ENCODE measurements around the gene MRPS33. TPM values are rescaled to one million over a fixed set of nuclear protein-coding genes. Genes with fewer than 3 reads are reported as not detected.

The MRPS33 gene
- total and polyA plus RNA-seq, 2 of the 8 experiments (the other 6 are each of a cell fraction or from before 2014, with no cell fraction given) = 22.9 to 62.6 TPM

- no peak overlapping the region for H3K23ac ChIP-seq (ENCODE audit: insufficient read length)
- H4K91ac ChIP-seq (replicated peaks; ENCODE audit: insufficient read length, low read length) = no peak overlapping the region
- no peak for DNase-seq (ENCODE audit: low read depth in 1 of 2, low spot score in 2 of 2)
- ChIA-PET CTCF (ENCODE audit: partially characterized antibody) (interaction anchor here (0.6 to 3.2 kb wide), 6 partner anchors 10 to 332 kb away, joined by 3 to 12 read pairs (median 6); no protein-coding TSS in a partner anchor), POLR2A (ENCODE audit: partially characterized antibody) (interaction anchor here (2.1 to 3.0 kb wide), 2 partner anchors 11 to 16 kb away, joined by 5 to 9 read pairs; no protein-coding TSS in a partner anchor)
- no peak overlapping the region for H3K4me3 ChIP-seq (ENCODE audit: extremely low read depth in 1 of 4, insufficient read depth in 2 of 4, low read depth in 3 of 4, low read length in 4 of 4)
- H3K4me2 ChIP-seq (ENCODE audit: insufficient read depth in 1 of 2, low read depth in 2 of 2, low read length in 2 of 2) = no peak overlapping the region
- H3K23me2 ChIP-seq (ENCODE audit: low read depth, low read length) = no peaks in the 10 kb centered on the region
- no peaks in the 10 kb centered on the region; a peak in 1 of 7 replicates for H3K4me1 ChIP-seq (replicated peaks in 1 of 4; ENCODE audit: control insufficient read depth in 3 of 4, insufficient read depth in 4 of 4, low read length in 3 of 4)
- H3K27me3 ChIP-seq (replicated peaks in 1 of 4; ENCODE audit: control insufficient read depth in 3 of 4, extremely low read depth in 1 of 4, insufficient read depth in 3 of 4, low read length in 3 of 4) = no peaks in the 10 kb centered on the region
- H2BK12ac ChIP-seq (ENCODE audit: low read depth, low read length) = no peak overlapping the region
- H4K8ac ChIP-seq (ENCODE audit: extremely low read depth, insufficient read depth, low read length) = no peak overlapping the region
- no peaks in the 10 kb centered on the region for H3K9me3 ChIP-seq (ENCODE audit: insufficient read depth in 2 of 2, low read depth in 1 of 2, low read length in 1 of 2)
- no peak overlapping the region for H2BK15ac ChIP-seq (ENCODE audit: low read length)
- H2AK5ac ChIP-seq (ENCODE audit: low read depth, low read length) = no peak overlapping the region
- H3K9ac ChIP-seq (replicated peaks in 1 of 4; ENCODE audit: extremely low read depth in 1 of 4, low read depth in 3 of 4, low read length in 3 of 4) = no peak overlapping the region
- peaks cover 0 to 16% of the 10 kb centered on the region in 2 experiments; a peak in 3 of 4 replicates for H3K79me2 ChIP-seq (ENCODE audit: control insufficient read depth in 1 of 2, insufficient read depth in 2 of 2, low read length in 2 of 2)
- H2BK120ac ChIP-seq (replicated peaks; ENCODE audit: low read depth, low read length) = no peak overlapping the region
- FAIRE-seq = no peak
- no peak overlapping the region for H3K4ac ChIP-seq (replicated peaks; ENCODE audit: insufficient read length, low read depth, low read length)
- no peak overlapping the region for H3K14ac ChIP-seq (ENCODE audit: insufficient read length)
- no peaks in the 10 kb centered on the region; the same call in 1 of the 2 replicates for H3K79me1 ChIP-seq (ENCODE audit: low read depth, low read length)
- H2BK5ac ChIP-seq (ENCODE audit: low read depth, low read length) = no peak overlapping the region
- no peaks in the 10 kb centered on the region for H3K36me3 ChIP-seq (ENCODE audit: control insufficient read depth in 2 of 4, insufficient read depth in 4 of 4, low read length in 3 of 4)
- no peak overlapping the region for H3K27ac ChIP-seq (ENCODE audit: low read depth, low read length)
- peaks cover 0 to 1% of the 10 kb centered on the region in 2 experiments for H4K20me1 ChIP-seq (replicated peaks in 1 of 2; ENCODE audit: control insufficient read depth in 1 of 2, insufficient read depth in 2 of 2, low read length in 2 of 2)
- H4K5ac ChIP-seq (ENCODE audit: insufficient read length, low read depth, low read length) = no peak overlapping the region
- no peak overlapping the region for H2BK20ac ChIP-seq (ENCODE audit: low read length)
- H3K18ac ChIP-seq (ENCODE audit: extremely low read depth, low read length) = no peak overlapping the region
- no peak overlapping the region for H2AFZ ChIP-seq (ENCODE audit: low read length)
- no peak overlapping the region for H3K56ac ChIP-seq (replicated peaks; ENCODE audit: insufficient read length, low read depth, low read length)
- TF ChIP-seq ZNF274 (IDR thresholded peaks at IDR 0.05; ENCODE audit: borderline replicate concordance, extremely low read depth, low read length) (no peak), RBBP5 (IDR thresholded peaks at IDR 0.05; ENCODE audit: borderline replicate concordance, low read depth, low read length) (no peak), POLR2AphosphoS5 (IDR thresholded peaks at IDR 0.05; ENCODE audit: low read depth, low read length) (no peak), SAP30 (IDR thresholded peaks at IDR 0.05; ENCODE audit: insufficient read depth, insufficient replicate concordance, low read length) (no peak), TAF7 (optimal IDR thresholded peaks at IDR 0.05; ENCODE audit: borderline replicate concordance, low read depth, low read length) (no peak)
Observed at GRCh38 chr7:141016349-141016748, 1.6 kb upstream of the MRPS33 start.

Measured in H1 (cell line).